ENCODE data around the gene PIP5K1B. TPM values are rescaled to one million over a fixed set of nuclear protein-coding genes. Genes with fewer than 3 reads are reported as not detected.
A peak's percentile ranks its signal among the peaks of the same experiment; 100 is the strongest.

PIP5K1B gene
- total and polyA plus RNA-seq, 2 donors (not counting 3 experiments of a cell fraction or from before 2014, with no cell fraction given) = 0.27 TPM; not detected in 1

DNA sequence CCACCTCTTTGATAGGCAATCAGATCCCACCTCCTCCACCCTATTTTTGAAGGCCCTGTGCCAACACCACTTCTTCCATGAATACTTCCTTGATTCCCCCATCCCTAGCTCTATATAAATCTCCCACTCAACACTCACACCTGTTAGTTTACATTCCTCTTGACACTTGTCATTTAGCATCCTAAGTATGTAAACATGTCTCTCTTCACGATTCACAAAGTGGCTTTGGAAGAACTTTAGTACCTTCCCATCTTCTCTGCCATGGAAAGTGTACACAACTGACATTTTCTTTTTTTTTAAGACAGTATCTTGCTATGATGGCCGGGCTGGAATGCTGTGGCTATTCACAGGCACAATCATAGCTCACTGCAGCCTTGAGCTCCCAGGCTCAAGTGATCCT, 329.0 kb downstream of the PIP5K1B start:
- CTCF ChIA-PET = interaction anchor here (5.0 kb wide), 1 partner anchor 160 kb away, joined by 63 read pairs; no protein-coding TSS in a partner anchor
- no peak overlapping the region for H3K4me3 ChIP-seq (replicated peaks in 1 of 3; ENCODE audit: insufficient read depth in 1 of 3, low read depth in 1 of 3, low read length in 3 of 3)
- H3K27ac ChIP-seq (ENCODE audit: insufficient read depth, low read depth, low read length) = no peak overlapping the region
- DNase-seq (ENCODE audit: low read depth, low spot score) (no peak), FAIRE-seq (no peak)
- H4K20me1 ChIP-seq (replicated peaks; ENCODE audit: control insufficient read depth, extremely low read depth, insufficient read depth, low read length) = no peaks in the 10 kb centered on the region
- H3K9ac ChIP-seq (replicated peaks; ENCODE audit: extremely low read depth, insufficient read depth, low read length) = no peak overlapping the region
- no peak overlapping the region for H3K4me2 ChIP-seq (ENCODE audit: insufficient read depth, low read length)
- H2AFZ ChIP-seq (ENCODE audit: low read depth, low read length) = no peak overlapping the region
- BruUV-seq (replicated peaks) = no TSS peak
- H3K9me3 ChIP-seq (replicated peaks; ENCODE audit: control insufficient read depth, insufficient read depth, low read length) = no peaks in the 10 kb centered on the region
- intact Hi-C loops (cut with micrococcal nuclease) (no loop called here), dilution Hi-C loops (cut with MboI; ENCODE audit: extremely low pct_ligation_motif_present, low sequenced_read_pairs) (no loop called here)
- TF ChIP-seq, protein P1, sequence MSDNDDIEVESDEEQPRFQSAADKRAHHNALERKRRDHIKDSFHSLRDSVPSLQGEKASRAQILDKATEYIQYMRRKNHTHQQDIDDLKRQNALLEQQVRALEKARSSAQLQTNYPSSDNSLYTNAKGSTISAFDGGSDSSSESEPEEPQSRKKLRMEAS (IDR thresholded peaks at IDR 0.05; ENCODE audit: insufficient read depth, insufficient read length) = no peak
- no peak for TF ChIP-seq POLR2A (IDR thresholded peaks at IDR 0.05; ENCODE audit: low read depth, low read length)
- TF ChIP-seq FOS (IDR thresholded peaks at IDR 0.05; ENCODE audit: borderline replicate concordance, insufficient read depth, low read length) = no peak
- no peak for TF ChIP-seq MYC (IDR thresholded peaks at IDR 0.05; ENCODE audit: low read depth, low read length)
- no peaks in the 10 kb centered on the region for H3K9me1 ChIP-seq (replicated peaks; ENCODE audit: control insufficient read depth, extremely low read depth, insufficient read depth, low read length)
- peaks cover 19% of the 10 kb centered on the region for H3K79me2 ChIP-seq (ENCODE audit: control insufficient read depth, insufficient read depth, low read length)
- H3K27me3 ChIP-seq (ENCODE audit: control insufficient read depth in 2 of 2, insufficient read depth in 2 of 2, low read length in 2 of 2) = no peaks in the 10 kb centered on the region
- H3K4me1 ChIP-seq (ENCODE audit: control insufficient read depth, extremely low read depth, insufficient read depth, low read length) = peaks cover 18% of the 10 kb centered on the region
- H3K36me3 ChIP-seq (ENCODE audit: control insufficient read depth in 2 of 2, extremely low read depth in 1 of 2, insufficient read depth in 2 of 2, low read length in 2 of 2) = no peaks in the 10 kb centered on the region
- POLR2A ChIA-PET = no interaction called here

DNA sequence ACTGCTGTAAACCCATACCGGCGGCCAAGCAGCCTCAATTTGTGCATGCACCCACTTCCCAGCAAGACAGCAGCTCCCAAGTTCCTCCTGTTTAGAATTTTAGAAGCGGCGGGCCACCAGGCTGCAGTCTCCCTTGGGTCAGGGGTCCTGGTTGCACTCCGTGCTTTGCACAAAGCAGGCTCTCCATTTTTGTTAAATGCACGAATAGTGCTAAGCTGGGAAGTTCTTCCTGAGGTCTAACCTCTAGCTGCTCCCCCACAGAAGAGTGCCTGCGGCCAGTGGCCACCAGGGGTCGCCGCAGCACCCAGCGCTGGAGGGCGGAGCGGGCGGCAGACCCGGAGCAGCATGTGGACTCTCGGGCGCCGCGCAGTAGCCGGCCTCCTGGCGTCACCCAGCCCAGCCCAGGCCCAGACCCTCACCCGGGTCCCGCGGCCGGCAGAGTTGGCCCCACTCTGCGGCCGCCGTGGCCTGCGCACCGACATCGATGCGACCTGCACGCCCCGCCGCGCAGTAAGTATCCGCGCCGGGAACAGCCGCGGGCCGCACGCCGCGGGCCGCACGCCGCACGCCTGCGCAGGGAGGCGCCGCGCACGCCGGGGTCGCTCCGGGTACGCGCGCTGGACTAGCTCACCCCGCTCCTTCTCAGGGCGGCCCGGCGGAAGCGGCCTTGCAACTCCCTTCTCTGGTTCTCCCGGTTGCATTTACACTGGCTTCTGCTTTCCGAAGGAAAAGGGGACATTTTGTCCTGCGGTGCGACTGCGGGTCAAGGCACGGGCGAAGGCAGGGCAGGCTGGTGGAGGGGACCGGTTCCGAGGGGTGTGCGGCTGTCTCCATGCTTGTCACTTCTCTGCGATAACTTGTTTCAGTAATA, 330.6 kb downstream of the PIP5K1B start, which contains the start of gene FXN:
Gene FXN, plus strand, starts transcription at position 315 of the 871 bp plus-strand sequence. Its CDS starts 31 bp downstream, at position 346.
- FAIRE-seq = peak; percentile 68
- intact Hi-C loops (cut with micrococcal nuclease) (loop anchor here (1.0 to 5.0 kb wide), 4 partner anchors 9 to 158 kb away; no protein-coding TSS in a partner anchor), dilution Hi-C loops (cut with MboI; ENCODE audit: extremely low pct_ligation_motif_present, low sequenced_read_pairs) (no loop called here)
- H3K9me3 ChIP-seq (replicated peaks; ENCODE audit: control insufficient read depth, insufficient read depth, low read length) = no peaks in the 10 kb centered on the region
- peak; percentile 85 for DNase-seq (ENCODE audit: low read depth, low spot score)
- peaks cover 28% of the 10 kb centered on the region for H3K79me2 ChIP-seq (ENCODE audit: control insufficient read depth, insufficient read depth, low read length)
- peak within 1 kb of the TSS; percentile 69 for H3K9ac ChIP-seq (replicated peaks; ENCODE audit: extremely low read depth, insufficient read depth, low read length)
- peak within 1 kb of the TSS; percentile 81 for H3K4me2 ChIP-seq (ENCODE audit: insufficient read depth, low read length)
- H3K4me3 ChIP-seq (replicated peaks in 1 of 3; ENCODE audit: insufficient read depth in 1 of 3, low read depth in 1 of 3, low read length in 3 of 3) = peak within 1 kb of the TSS; percentile 44 to 81 (median 67)
- POLR2A ChIA-PET = interaction anchor here (1.4 kb wide), 1 partner anchor 157 kb away, joined by 3 read pairs; no protein-coding TSS in a partner anchor
- H4K20me1 ChIP-seq (replicated peaks; ENCODE audit: control insufficient read depth, extremely low read depth, insufficient read depth, low read length) = no peaks in the 10 kb centered on the region
- CTCF ChIA-PET = interaction anchor here (0.6 to 5.0 kb wide), 33 partner anchors 10 to 896 kb away, joined by 3 to 63 read pairs (median 4); no protein-coding TSS in a partner anchor
- BruUV-seq (replicated peaks) = no TSS peak
- peak within 1 kb of the TSS; percentile 31 for H3K27ac ChIP-seq (ENCODE audit: insufficient read depth, low read depth, low read length)
- peak; percentile 84 for TF ChIP-seq POLR2AphosphoS5 (IDR thresholded peaks at IDR 0.05; ENCODE audit: insufficient read depth, low read depth, low read length)
- TF ChIP-seq, protein P2, sequence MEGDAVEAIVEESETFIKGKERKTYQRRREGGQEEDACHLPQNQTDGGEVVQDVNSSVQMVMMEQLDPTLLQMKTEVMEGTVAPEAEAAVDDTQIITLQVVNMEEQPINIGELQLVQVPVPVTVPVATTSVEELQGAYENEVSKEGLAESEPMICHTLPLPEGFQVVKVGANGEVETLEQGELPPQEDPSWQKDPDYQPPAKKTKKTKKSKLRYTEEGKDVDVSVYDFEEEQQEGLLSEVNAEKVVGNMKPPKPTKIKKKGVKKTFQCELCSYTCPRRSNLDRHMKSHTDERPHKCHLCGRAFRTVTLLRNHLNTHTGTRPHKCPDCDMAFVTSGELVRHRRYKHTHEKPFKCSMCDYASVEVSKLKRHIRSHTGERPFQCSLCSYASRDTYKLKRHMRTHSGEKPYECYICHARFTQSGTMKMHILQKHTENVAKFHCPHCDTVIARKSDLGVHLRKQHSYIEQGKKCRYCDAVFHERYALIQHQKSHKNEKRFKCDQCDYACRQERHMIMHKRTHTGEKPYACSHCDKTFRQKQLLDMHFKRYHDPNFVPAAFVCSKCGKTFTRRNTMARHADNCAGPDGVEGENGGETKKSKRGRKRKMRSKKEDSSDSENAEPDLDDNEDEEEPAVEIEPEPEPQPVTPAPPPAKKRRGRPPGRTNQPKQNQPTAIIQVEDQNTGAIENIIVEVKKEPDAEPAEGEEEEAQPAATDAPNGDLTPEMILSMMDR (IDR thresholded peaks at IDR 0.05; ENCODE audit: extremely low read depth in 1 of 2, insufficient read depth in 1 of 2, low read depth in 1 of 2, low read length in 2 of 2) = peak; percentile 99 to 100
- peak; percentile 52 for TF ChIP-seq POLR2A (IDR thresholded peaks at IDR 0.05; ENCODE audit: low read depth, low read length)
- TF ChIP-seq MYC (IDR thresholded peaks at IDR 0.05; ENCODE audit: low read depth, low read length) = peak; percentile 26
- TF ChIP-seq JUN (IDR thresholded peaks at IDR 0.05; ENCODE audit: borderline replicate concordance, insufficient read depth, insufficient read length, low read depth) = no peak
- no peak for TF ChIP-seq FOS (IDR thresholded peaks at IDR 0.05; ENCODE audit: borderline replicate concordance, insufficient read depth, low read length)
- TF ChIP-seq GATA2 (IDR thresholded peaks at IDR 0.05; ENCODE audit: insufficient read depth, insufficient read length, low read depth, low read length) = no peak
- TF ChIP-seq, protein P1 (IDR thresholded peaks at IDR 0.05; ENCODE audit: insufficient read depth, insufficient read length) = no peak
- TF ChIP-seq EZH2 (IDR thresholded peaks at IDR 0.05; ENCODE audit: borderline replicate concordance, low read depth, low read length, severe bottlenecking) = no peak
- peaks cover 18% of the 10 kb centered on the region for H3K4me1 ChIP-seq (ENCODE audit: control insufficient read depth, extremely low read depth, insufficient read depth, low read length)
- no peaks in the 10 kb centered on the region for H3K36me3 ChIP-seq (ENCODE audit: control insufficient read depth in 2 of 2, extremely low read depth in 1 of 2, insufficient read depth in 2 of 2, low read length in 2 of 2)
- H2AFZ ChIP-seq (ENCODE audit: low read depth, low read length) = peak within 1 kb of the TSS; percentile 93
- no peaks in the 10 kb centered on the region for H3K9me1 ChIP-seq (replicated peaks; ENCODE audit: control insufficient read depth, extremely low read depth, insufficient read depth, low read length)
- no peaks in the 10 kb centered on the region for H3K27me3 ChIP-seq (ENCODE audit: control insufficient read depth in 2 of 2, insufficient read depth in 2 of 2, low read length in 2 of 2)
